AG10803 (cell line): ENCODE data around the gene BAIAP2L1.
A peak's percentile ranks its signal among the peaks of the same experiment; 100 is the strongest.
"Not testable (repeated sequence)": the region's sequence is repeated elsewhere in the genome, so short reads cannot be mapped to it uniquely, and the experiment has no call there.

Experiments used
- DNase-seq: peaks from one replicate; pipeline ENCODE4 v3.0.0; 2010; ENCODE audit warnings: low read depth
- H3K4me3 ChIP-seq: 2 replicates; pipeline ENCODE4 v1.5.1; 2011; ENCODE audit warnings: mild to moderate bottlenecking, low read length, control low read depth
- TF ChIP-seq, protein P1 (sequence below): conservative IDR thresholded peaks from 2 replicates; pipeline ENCODE4 v1.5.1; 2011; ENCODE audit warnings: mild to moderate bottlenecking, low read length, control low read depth, inconsistent platforms

Gene BAIAP2L1, protein sequence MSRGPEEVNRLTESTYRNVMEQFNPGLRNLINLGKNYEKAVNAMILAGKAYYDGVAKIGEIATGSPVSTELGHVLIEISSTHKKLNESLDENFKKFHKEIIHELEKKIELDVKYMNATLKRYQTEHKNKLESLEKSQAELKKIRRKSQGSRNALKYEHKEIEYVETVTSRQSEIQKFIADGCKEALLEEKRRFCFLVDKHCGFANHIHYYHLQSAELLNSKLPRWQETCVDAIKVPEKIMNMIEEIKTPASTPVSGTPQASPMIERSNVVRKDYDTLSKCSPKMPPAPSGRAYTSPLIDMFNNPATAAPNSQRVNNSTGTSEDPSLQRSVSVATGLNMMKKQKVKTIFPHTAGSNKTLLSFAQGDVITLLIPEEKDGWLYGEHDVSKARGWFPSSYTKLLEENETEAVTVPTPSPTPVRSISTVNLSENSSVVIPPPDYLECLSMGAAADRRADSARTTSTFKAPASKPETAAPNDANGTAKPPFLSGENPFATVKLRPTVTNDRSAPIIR

DNA sequence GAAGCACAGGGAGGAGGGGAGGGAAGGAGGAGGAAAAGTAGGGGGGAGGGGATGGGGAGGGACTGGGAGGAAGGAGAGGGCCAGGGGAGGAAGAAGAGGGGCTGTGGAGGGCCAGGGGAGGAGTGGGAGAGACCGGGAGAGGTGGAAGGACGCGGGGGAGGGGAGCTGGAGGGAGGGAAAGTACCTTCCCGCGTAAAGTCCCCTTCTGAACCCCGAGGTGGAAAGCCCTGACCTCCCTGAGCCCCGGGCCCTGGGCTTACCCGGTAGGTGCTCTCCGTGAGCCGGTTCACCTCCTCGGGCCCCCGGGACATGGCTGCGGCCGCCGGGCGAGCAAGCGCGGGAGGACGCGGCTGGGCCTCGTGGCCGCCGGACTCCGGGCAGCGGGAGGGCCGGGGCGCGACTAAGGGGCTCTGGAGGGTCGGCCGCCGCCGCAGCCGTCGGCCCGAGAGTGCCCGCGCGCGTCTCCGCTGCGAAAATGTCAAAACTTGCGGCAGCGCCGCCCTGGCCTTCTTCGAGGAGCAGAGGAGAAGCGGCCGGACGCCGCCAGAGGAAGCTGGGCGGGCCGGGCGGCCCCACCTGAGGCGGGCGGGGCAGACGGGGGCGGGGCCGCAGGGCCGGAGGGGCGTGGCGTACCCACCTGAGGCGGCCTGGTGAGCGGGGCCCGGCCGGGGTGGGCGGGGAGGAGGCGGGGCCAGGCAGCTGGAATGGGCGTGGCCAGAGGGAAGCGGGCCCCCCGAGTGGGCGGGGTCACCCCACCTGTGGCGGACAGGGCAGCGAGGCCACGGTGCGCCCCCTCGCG, at the start of gene BAIAP2L1:
Gene BAIAP2L1 (minus strand): TSS at position 549 of the 799 bp plus-strand sequence. CDS start 238 bp downstream, at position 311.
- TF ChIP-seq, protein P1, sequence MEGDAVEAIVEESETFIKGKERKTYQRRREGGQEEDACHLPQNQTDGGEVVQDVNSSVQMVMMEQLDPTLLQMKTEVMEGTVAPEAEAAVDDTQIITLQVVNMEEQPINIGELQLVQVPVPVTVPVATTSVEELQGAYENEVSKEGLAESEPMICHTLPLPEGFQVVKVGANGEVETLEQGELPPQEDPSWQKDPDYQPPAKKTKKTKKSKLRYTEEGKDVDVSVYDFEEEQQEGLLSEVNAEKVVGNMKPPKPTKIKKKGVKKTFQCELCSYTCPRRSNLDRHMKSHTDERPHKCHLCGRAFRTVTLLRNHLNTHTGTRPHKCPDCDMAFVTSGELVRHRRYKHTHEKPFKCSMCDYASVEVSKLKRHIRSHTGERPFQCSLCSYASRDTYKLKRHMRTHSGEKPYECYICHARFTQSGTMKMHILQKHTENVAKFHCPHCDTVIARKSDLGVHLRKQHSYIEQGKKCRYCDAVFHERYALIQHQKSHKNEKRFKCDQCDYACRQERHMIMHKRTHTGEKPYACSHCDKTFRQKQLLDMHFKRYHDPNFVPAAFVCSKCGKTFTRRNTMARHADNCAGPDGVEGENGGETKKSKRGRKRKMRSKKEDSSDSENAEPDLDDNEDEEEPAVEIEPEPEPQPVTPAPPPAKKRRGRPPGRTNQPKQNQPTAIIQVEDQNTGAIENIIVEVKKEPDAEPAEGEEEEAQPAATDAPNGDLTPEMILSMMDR = no peak
- peak; percentile 57 for DNase-seq
- H3K4me3 ChIP-seq = peak within 1 kb of the TSS; percentile 76

DNA sequence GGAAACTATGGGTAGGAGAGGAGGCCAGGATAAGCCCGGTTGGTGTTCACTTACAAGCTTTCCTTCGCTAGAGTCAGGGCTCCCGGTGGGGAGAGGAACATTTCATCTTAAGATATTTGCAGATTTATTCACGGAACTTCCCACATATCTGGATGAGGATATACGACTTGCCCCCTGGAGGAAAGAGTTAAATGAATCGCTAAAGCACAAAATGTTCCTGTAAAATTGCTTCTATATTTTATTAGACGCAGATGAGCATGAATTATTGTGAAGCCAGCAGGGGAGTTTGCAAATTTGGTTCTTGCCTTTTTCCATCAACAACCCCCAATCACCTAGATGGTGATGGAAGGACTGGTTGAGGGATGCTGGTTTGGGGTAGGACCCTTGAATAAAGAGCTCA, 47.9 kb upstream of the BAIAP2L1 start:
- no peak overlapping the region for H3K4me3 ChIP-seq
- DNase-seq = no peak
- TF ChIP-seq, protein P1 = no peak

DNA sequence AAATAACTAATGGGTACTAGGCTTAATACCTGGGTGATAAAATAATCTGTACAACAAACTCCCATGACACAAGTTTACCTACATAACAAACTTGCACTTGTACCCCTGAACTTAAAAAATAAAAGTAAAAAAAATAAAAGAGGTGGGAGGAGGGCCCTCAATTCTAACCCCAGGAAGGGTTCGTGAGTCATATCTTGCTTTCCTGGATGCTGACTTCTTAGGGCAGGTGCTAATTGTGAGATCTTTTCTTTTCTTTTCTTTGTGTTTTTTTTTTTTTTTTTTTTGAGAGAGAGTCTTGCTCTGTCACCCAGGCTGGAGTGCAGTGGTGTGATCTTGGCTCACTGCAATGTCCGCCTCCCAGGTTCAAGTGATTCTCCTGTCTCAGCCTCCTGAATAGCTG, 40.1 kb upstream of the BAIAP2L1 start:
- not testable (repeated sequence) for H3K4me3 ChIP-seq, DNase-seq

DNA sequence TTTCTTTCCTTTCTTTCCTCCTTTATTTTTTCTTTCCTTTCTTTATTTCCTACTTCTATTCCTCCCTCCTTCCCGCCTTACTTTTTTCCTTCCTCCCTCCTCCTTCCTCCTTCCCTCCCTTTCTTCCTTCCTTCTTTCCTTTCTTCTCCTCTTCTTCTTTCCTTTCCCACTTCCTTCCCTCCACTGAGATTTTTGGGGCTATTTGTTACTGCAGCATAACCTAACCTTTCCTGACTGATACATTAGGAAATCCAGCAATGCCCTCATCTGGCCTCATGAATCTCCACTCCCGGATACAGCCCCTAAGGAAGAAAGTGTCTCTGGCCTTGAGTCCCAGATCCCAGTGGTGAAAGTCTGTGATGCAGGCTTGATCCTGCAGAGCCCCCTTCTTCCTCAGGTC, 38.6 kb upstream of the BAIAP2L1 start:
- H3K4me3 ChIP-seq = no peak overlapping the region
- TF ChIP-seq, protein P1 = no peak
- DNase-seq = no peak

DNA sequence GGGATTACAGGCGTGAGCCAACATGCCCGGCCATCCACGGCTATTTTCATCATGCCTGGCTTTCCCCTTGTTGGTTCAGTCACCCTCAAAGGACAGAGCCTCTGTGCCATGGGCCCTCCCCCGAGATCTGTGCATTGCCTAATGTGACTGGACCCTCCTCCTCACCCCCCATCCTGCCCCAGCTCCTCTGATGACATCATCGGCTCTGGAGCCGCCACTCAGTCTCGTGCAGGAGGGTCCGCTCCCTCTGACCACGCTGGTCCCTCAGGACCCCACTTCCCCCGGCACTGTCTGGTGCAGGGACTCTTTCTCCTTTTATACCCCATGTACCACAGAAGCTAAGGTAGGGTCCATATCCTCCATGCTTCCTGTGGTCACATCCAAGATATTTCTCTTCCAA, 33.2 kb upstream of the BAIAP2L1 start:
- H3K4me3 ChIP-seq = no peak overlapping the region
- DNase-seq = no peak
- TF ChIP-seq, protein P1 = no peak

DNA sequence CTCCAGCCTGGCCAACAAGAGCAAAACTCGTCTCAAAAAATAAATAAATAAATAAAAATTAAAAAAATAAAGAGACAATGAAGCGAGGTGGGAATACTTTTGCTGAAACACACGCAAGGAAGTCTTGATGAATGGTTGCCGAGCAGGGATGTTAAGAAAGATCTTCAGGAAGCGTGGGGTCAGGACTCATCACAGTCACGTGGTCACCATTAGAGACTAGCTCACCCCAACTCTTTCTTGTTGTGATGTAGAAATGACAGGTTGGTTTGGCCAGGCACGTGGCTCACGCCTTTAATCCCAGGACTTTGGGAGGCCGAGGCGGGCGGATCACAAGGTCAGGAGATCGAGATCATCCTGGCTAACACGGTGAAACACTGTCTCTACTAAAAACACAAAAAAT, 28.9 kb upstream of the BAIAP2L1 start:
- no peak for DNase-seq
- TF ChIP-seq, protein P1 = no peak
- no peak overlapping the region for H3K4me3 ChIP-seq

DNA sequence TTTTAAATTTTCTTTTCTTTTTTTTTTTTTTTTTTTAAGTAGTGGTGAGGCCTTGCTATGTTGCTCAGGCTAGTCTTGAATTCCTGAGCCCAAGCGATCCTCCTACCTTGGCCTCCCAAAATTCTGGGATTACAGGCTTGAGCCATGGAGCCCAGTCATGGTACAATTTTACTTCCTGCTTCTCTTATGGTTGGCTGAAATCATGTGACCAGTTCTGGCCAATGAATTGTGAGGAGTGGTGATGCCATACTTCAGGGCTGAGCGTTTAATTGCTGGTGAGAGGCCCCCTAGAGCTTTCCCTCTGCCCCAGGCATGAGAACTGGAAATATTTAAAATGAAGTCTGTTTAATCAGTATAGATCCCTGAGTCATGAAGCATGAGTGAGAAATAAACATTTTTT, 22.2 kb upstream of the BAIAP2L1 start:
- no peak for DNase-seq
- TF ChIP-seq, protein P1 = no peak
- H3K4me3 ChIP-seq = no peak overlapping the region
